ENCODE results near the gene TPMT. TPM values are rescaled to one million over a fixed set of nuclear protein-coding genes. Genes with fewer than 3 reads are reported as not detected.

The TPMT gene
- 5.7 to 6.9 TPM (median 5.8 TPM) in 5 replicates for total RNA-seq (2022; extraction: Qiagen RNA extraction)

DNA sequence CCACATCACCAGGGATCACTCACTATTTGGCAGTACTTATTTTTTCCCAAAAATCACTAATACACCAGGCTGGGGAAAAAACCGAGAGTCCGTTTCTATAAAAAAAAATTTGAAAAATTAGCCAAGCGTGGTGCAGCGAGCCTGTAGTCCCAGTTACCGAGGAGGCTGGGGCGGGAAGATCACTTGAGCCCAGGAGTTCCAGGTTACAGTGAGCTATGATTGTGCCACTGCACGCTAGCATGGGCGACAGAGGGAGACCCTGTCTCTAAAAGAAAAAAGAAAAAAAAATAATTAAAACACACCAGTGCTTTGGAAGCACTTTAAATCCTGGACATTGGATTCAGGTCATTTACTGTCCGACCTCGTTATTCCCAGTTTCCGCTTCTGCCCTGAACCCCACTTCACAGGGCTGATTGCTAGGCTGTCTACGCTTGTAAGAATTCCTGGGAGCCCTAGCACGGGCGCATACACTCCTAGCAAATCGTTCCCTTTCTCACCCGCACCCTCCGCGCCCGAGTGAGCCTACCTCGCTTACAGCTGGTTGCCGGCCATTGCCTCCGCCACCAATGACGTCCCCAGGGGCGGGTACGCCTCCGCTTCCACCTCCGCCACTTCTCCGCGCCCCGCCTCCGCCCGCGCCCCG is at the start of gene TPMT:
Gene TPMT (minus strand): TSS at position 571 of the 643 bp plus-strand sequence. CDS start 5,950 bp downstream, outside the sequence.

DNA sequence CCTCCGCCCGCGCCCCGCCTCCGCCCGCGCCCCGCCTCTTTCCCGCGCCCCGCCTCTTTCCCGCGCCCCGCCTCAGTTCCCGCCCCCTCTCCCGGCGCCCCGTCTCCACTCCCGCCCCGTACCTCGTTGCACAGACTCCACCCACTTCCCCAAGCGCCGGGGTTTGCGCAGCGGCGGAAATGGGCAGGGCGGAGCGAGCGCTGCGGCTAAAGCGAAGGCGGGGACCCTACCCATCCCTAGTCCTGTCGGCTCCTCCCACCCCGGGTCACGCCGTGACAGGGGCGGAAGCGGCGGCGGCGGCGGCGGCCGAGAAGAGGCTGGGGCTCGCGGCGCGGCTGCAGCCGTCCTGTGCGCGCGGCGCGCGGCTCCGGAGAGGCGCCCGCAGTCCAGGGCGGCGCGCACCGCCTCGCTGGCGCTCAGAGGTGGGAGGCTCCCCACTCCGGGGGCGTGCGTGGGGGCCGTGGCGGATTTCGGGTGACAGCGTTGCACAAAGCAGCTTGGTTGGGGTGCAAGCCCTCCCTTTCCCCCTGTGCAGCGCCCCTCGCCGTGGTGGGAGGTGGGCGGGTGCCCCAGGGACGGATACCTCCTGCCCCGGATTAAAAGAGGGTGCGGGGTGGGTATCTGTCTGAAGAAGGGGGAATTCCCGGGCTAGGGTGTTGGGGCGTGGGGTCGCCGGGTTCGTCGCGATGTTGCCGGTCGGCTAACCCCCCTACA is 430 bp upstream of the TPMT start, which contains the start of gene KDM1B:
Gene KDM1B (plus strand): TSS at position 273 of the 714 bp plus-strand sequence. CDS start 4,474 bp downstream, outside the sequence.

DNA sequence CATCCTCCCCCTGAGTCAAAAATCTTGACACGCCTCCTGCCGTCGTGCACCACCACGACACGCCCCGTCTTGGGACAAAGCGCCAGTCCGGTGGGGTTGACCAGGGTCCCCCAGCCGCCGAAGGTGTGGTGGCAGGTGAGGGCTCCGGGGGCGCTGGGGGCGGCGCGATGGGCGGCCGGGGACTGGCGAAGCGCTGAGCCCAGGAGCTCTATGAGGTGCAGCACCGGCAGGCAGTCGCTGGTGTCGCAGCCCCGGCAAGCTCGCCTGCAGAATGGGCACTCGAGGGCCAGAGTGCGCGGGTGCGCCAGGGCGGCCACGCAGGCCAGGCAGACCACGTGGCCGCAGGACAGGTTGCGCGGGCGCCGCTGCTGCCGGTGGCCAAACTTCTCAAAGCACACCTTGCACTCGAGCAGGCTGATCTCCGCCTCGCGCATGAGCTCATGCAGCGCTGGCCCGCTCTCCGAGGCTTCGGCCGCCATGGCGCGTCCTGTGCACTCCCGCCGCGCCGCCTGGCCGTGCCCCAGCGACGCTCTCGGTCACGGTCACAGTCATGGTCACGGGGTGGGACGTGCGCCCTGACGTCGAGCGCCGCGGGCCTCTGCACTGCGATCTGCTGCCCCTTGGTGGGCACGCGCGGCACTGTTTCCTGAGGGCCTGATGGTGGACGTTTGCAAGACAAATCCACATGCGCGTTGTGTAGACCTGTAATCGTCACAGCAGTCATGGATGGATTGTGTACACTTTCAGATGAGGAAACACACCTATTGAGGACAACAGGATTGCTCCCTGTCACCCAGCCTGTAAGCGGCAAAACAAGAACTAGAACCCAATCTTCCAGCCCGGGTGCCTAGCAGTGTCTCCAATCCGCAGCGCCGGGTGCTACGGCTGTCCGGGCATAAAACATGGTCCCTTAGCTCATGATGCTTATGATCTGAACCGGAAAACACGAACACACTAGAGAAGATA is 32.5 kb downstream of the TPMT start, which contains the start of gene NHLRC1:
Gene NHLRC1 (minus strand): TSS at position 550 of the 966 bp plus-strand sequence. CDS start 71 bp downstream, at position 479.

Other genes starting within 250 kb of the TPMT start
- 18.9 to 23.2 TPM (median 20.6 TPM) in 5 replicates for gene KIF13A, start 167.4 kb downstream of the TPMT start, total RNA-seq (2022; extraction: Qiagen RNA extraction)
- 1.4 to 2.3 TPM (median 1.9 TPM) in 5 replicates for gene NHLRC1, start 32.4 kb downstream of the TPMT start, total RNA-seq (2022; extraction: Qiagen RNA extraction)
- 6.3 to 7.9 TPM (median 7.7 TPM) in 5 replicates for gene KDM1B, start 345 bp upstream of the TPMT start, total RNA-seq (2022; extraction: Qiagen RNA extraction)
- 67.1 to 116 TPM (median 86.2 TPM) in 5 replicates for gene DEK, start 109.5 kb upstream of the TPMT start, total RNA-seq (2022; extraction: Qiagen RNA extraction)
- gene RNF144B, start 232.3 kb upstream of the TPMT start, total RNA-seq (2022; extraction: Qiagen RNA extraction), result 0.17 to 1.1 TPM (median 0.39 TPM) in 5 replicates